ENCODE results near the gene SBF2. TPM values are rescaled to one million over a fixed set of nuclear protein-coding genes. Genes with fewer than 3 reads are reported as not detected.

The SBF2 gene
- total and polyA plus RNA-seq, 2 of the 13 experiments (the other 11 are each of a cell fraction or from before 2014, with no cell fraction given), result 24.0 to 45.8 TPM

DNA sequence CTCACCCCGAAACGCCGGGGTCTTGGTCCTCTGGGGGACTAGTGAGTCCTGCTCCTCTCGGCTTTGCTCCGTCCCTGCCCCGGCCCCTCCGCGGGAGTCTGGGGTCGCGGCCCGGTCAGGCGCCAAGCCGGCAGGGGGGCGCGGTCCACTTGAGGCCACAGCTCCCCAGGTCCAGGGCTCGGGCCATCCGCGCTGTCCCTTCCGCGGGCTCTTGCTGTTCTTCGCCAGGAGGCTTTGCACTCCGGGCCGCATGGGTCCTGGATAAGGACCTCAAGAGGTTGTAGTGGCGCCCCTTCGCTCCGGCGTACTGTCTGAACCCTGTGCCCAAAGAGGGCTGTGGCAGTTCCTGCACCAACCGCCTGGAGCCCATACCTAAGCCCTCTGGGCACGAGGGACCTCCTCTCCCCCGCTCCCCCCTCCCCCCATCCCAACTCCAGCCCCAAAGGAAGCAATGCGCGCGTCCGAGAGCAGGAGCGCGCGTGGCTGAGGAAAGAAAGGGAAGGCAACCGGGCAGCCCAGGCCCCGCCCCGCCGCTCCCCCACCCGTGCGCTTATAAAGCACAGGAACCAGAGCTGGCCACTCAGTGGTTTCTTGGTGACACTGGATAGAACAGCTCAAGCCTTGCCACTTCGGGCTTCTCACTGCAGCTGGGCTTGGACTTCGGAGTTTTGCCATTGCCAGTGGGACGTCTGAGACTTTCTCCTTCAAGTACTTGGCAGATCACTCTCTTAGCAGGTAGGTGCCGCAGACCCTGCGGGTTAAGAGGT lies 10.7 kb upstream of the SBF2 start, which contains the start of gene ADM (continued):
- no peak; the same call in 1 of the 2 replicates for TF ChIP-seq ZNF142 (CRISPR knock-in tag; IDR thresholded peaks at IDR 0.05)
- no peak for TF ChIP-seq CREB1 (IDR thresholded peaks at IDR 0.05)
- no peak for TF ChIP-seq CREB1 (CRISPR knock-in tag; IDR thresholded peaks at IDR 0.05)
- TF ChIP-seq, protein P1, sequence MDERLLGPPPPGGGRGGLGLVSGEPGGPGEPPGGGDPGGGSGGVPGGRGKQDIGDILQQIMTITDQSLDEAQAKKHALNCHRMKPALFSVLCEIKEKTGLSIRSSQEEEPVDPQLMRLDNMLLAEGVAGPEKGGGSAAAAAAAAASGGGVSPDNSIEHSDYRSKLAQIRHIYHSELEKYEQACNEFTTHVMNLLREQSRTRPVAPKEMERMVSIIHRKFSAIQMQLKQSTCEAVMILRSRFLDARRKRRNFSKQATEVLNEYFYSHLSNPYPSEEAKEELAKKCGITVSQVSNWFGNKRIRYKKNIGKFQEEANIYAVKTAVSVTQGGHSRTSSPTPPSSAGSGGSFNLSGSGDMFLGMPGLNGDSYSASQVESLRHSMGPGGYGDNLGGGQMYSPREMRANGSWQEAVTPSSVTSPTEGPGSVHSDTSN (CRISPR knock-in tag; IDR thresholded peaks at IDR 0.05), result no peak
- TF ChIP-seq E2F1 (CRISPR knock-in tag; IDR thresholded peaks at IDR 0.05), result 0 out of 2 replicates have a peak, but pooled peaks have one; percentile 35
- TF ChIP-seq ZSCAN29 (CRISPR knock-in tag; conservative IDR thresholded peaks at IDR 0.05), result no peak; the same call in 1 of the 2 replicates
- TF ChIP-seq PRPF4 (IDR thresholded peaks at IDR 0.05; ENCODE audit: low read depth, low read length, poor library complexity, severe bottlenecking), result no peak
- peak; percentile 87 for TF ChIP-seq ZNF850 (CRISPR knock-in tag; conservative IDR thresholded peaks at IDR 0.05)
- TF ChIP-seq SIN3A (IDR thresholded peaks at IDR 0.05; ENCODE audit: borderline replicate concordance, low read depth, low read length), result no peak
- TF ChIP-seq MBNL3 (CRISPR knock-in tag; conservative IDR thresholded peaks at IDR 0.05), result no peak
- no peak for TF ChIP-seq EEA1 (CRISPR knock-in tag; IDR thresholded peaks at IDR 0.05; ENCODE audit: borderline replicate concordance)
- TF ChIP-seq AFF4 (CRISPR knock-in tag; IDR thresholded peaks at IDR 0.05), result 0 out of 2 replicates have a peak, but pooled peaks have one; percentile 17
- TF ChIP-seq FIP1L1 (IDR thresholded peaks at IDR 0.05; ENCODE audit: borderline replicate concordance, insufficient read depth, low read depth, low read length), result no peak
- TF ChIP-seq ZNF317 (CRISPR knock-in tag; IDR thresholded peaks at IDR 0.05), result peak; percentile 35
- TF ChIP-seq SMARCC2 (IDR thresholded peaks at IDR 0.05), result no peak
